Glutamatergic neuron (in vitro differentiated cells): ENCODE data around the gene TIMM10. TPM values are rescaled to one million over a fixed set of nuclear protein-coding genes. Genes with fewer than 3 reads are reported as not detected.

Experiments
- DNase-seq: peaks from one replicate; pipeline ENCODE4 v3.0.0; 2022
- H3K27ac Mint-ChIP-seq: one replicate; pipeline ENCODE4 v1.8.0; 2020; ENCODE audit warnings: mild to moderate bottlenecking, mixed read lengths, inconsistent platforms; ENCODE audit not compliant: unreplicated experiment
- H3K27me3 Mint-ChIP-seq: one replicate; pipeline ENCODE4 v1.8.0; 2020; ENCODE audit warnings: mild to moderate bottlenecking, moderate library complexity, mixed read lengths, inconsistent platforms; ENCODE audit not compliant: unreplicated experiment
- H3K36me3 Mint-ChIP-seq: one replicate; pipeline ENCODE4 v1.8.0; 2020; ENCODE audit warnings: mild to moderate bottlenecking, mixed read lengths, inconsistent platforms; ENCODE audit not compliant: unreplicated experiment
- H3K4me1 Mint-ChIP-seq: one replicate; pipeline ENCODE4 v1.8.0; 2020; ENCODE audit warnings: mild to moderate bottlenecking, low read depth, mixed read lengths, inconsistent platforms; ENCODE audit not compliant: unreplicated experiment
- H3K4me3 Mint-ChIP-seq: one replicate; pipeline ENCODE4 v1.8.0; 2020; ENCODE audit warnings: mild to moderate bottlenecking, mixed read lengths, inconsistent platforms; ENCODE audit not compliant: unreplicated experiment
- H3K9me3 Mint-ChIP-seq: one replicate; pipeline ENCODE4 v1.8.0; 2020; ENCODE audit warnings: mild to moderate bottlenecking, moderate library complexity, mixed read lengths, inconsistent platforms; ENCODE audit not compliant: unreplicated experiment
- total RNA-seq: library from RNA; stranded (reverse); fragmentation: NEBNext Ultra II Directional; extraction: Animal tissue kit (Norgen Biotek cat#: 25700); gene quantifications from one replicate; pipeline ENCODE4 v1.2.1, GENCODE V29; 2021; ENCODE audit not compliant: unreplicated experiment
- TF ChIP-seq, protein P1 (sequence below): fragments of 200-600 bp; sonication (generic); IDR thresholded peaks from one replicate; pipeline ENCODE4 v1.5.0; 2021; ENCODE audit not compliant: partially characterized antibody, unreplicated experiment

TIMM10 gene
- total RNA-seq, 1 donor from 2014 or later = 51.2 TPM

DNA sequence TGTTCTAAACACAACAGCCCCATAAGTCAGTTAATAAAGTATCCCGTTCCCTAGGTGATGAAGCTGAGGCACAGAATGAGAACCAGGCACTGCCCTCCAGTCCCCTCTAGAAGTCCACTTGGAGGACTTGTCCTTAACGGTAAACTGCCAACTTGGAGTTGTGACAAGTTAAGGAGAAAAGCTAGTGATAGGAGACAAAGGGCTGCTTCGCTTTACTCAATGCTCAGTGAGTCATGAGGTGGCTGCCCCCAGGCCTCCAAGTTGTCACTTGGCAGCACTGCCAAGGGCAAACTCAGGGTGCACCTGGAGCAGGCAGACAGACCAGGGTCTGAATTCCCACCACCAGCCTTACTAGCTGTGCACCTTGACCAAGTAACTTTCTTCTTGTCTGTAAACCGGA, 28.6 kb downstream of the TIMM10 start:
- H3K27me3 Mint-ChIP-seq = peaks cover 6% of the 10 kb centered on the region
- TF ChIP-seq, protein P1, sequence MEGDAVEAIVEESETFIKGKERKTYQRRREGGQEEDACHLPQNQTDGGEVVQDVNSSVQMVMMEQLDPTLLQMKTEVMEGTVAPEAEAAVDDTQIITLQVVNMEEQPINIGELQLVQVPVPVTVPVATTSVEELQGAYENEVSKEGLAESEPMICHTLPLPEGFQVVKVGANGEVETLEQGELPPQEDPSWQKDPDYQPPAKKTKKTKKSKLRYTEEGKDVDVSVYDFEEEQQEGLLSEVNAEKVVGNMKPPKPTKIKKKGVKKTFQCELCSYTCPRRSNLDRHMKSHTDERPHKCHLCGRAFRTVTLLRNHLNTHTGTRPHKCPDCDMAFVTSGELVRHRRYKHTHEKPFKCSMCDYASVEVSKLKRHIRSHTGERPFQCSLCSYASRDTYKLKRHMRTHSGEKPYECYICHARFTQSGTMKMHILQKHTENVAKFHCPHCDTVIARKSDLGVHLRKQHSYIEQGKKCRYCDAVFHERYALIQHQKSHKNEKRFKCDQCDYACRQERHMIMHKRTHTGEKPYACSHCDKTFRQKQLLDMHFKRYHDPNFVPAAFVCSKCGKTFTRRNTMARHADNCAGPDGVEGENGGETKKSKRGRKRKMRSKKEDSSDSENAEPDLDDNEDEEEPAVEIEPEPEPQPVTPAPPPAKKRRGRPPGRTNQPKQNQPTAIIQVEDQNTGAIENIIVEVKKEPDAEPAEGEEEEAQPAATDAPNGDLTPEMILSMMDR = no peak
- H3K27ac Mint-ChIP-seq = no peak overlapping the region
- no peak for DNase-seq
- peaks cover 11% of the 10 kb centered on the region for H3K9me3 Mint-ChIP-seq
- H3K36me3 Mint-ChIP-seq = no peaks in the 10 kb centered on the region
- no peak overlapping the region for H3K4me3 Mint-ChIP-seq
- H3K4me1 Mint-ChIP-seq = peaks cover 26% of the 10 kb centered on the region

DNA sequence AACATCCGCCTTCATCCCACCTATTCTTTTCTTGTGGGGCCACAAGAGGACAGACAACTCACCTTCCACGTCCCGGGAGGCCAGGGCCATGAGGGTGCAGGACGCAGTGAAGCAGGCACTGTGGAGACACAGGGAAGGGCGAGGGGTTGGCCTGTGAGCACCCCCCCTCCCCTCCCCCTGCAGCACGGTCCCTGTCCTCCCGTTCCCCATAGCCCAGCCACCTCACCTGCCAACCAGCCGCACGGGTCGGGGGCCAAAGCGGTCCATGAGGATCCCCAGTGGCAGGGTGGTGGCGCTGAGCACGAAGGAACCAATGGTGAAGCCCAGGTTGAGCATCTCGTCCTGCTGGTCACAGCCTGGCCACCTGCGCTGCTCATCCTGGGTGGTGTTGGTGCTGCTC, 29.6 kb downstream of the TIMM10 start:
- Mint-ChIP-seq H3K9me3 (peaks cover 13% of the 10 kb centered on the region), H3K4me1 (peaks cover 35% of the 10 kb centered on the region), H3K27ac (peak overlapping the region; percentile 10), H3K36me3 (no peaks in the 10 kb centered on the region), H3K4me3 (no peak overlapping the region), H3K27me3 (peaks cover 6% of the 10 kb centered on the region)
- TF ChIP-seq, protein P1 = no peak
- no peak for DNase-seq

DNA sequence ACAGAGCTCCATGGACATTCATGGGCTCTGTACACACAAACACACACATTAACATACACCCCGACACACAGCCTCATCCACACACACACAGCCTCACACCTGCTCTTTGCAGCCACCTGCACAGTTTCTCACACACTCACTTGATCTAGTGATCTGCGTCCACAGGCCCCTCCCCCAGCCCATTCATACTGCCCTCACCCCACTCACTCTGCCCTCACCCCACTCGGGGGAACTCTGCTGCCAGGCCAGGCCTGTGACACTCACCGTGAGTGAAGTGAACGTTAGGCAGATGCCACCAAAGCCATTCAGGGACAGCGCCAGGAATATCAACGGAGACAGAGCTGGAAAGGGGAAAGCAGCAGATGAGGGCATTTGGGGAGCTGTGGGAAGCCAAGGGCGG, 30.0 kb downstream of the TIMM10 start:
- H3K27me3 Mint-ChIP-seq = peaks cover 6% of the 10 kb centered on the region
- TF ChIP-seq, protein P1 = no peak
- no peaks in the 10 kb centered on the region for H3K36me3 Mint-ChIP-seq
- H3K9me3 Mint-ChIP-seq = peaks cover 13% of the 10 kb centered on the region
- H3K4me1 Mint-ChIP-seq = peaks cover 36% of the 10 kb centered on the region
- peak overlapping the region; percentile 68 for H3K4me3 Mint-ChIP-seq
- H3K27ac Mint-ChIP-seq = peak overlapping the region; percentile 10
- no peak for DNase-seq

DNA sequence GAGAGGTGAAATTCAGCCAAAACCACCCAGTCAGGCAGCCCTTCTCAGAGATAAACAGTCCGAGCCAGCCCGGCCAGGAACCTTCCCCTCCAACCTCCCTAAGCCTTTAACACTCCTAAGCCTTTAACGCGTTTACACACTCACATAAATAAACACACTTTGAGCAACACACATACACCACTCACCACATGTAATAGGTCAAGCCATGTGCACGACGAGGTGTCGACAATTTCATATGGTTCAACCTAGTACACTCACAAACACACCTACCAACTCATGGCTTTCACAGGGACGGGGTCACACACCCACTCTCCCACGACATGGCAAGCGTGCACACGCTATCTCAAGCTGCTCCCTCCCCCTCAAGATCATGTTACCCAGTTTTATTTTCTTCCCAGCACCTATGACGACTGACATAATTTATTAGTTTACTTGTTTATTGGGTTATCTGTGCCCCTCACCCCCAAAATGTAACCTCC, 30.5 kb downstream of the TIMM10 start:
- Mint-ChIP-seq H3K27ac (peak overlapping the region; percentile 10), H3K36me3 (no peaks in the 10 kb centered on the region), H3K4me3 (peak overlapping the region; percentile 68), H3K9me3 (peaks cover 13% of the 10 kb centered on the region), H3K4me1 (peaks cover 36% of the 10 kb centered on the region), H3K27me3 (peaks cover 6% of the 10 kb centered on the region)
- TF ChIP-seq, protein P1 = no peak
- no peak for DNase-seq

DNA sequence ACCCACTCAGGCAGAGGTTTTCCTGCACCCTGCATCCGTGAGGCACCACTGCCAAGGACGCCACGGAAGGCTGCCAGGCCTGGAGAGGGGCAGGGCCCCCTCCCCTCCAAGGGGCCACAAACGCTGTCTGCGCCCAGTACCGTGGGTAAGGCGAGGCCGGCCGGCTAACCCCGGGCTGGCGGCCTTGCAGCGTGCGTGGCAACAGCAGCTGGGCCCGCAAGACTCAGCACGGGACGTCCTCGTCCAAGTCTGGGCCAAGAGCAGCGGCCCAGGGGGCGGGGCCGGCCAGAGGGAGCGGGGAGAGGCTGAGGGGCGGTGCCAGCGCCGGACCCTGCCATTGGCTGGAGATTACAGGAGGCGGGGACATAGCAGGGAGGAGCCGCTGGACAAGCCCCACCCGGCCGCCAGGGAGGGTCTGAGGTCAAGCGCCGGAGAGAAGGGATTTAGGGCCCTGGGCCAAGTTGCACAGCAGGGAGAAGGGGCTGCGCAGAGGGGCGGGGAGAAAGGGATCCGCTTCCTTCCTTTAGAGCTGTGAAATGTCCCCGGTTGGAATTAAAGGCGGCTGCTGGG, 31.1 kb downstream of the TIMM10 start:
- H3K4me1 Mint-ChIP-seq = peaks cover 37% of the 10 kb centered on the region
- peak; percentile 97 for DNase-seq

More for the DNA sequence above, 31.1 kb downstream of the TIMM10 start:
- H3K4me3 Mint-ChIP-seq = peak overlapping the region; percentile 68
- no peaks in the 10 kb centered on the region for H3K36me3 Mint-ChIP-seq
- peak overlapping the region; percentile 1 for H3K27ac Mint-ChIP-seq
- peaks cover 8% of the 10 kb centered on the region for H3K27me3 Mint-ChIP-seq
- peaks cover 13% of the 10 kb centered on the region for H3K9me3 Mint-ChIP-seq
- TF ChIP-seq, protein P1 = no peak
